GM19240 (cell line): Measurements from ENCODE around the gene PRKAR2B.
"Not testable (repeated sequence)": the region's sequence is repeated elsewhere in the genome, so short reads cannot be mapped to it uniquely, and the experiment has no call there.

ENCODE experiments used
- DNase-seq: peaks from one replicate; pipeline ENCODE4 v3.0.0; 2011; ENCODE audit warnings: low spot score; ENCODE audit not compliant: insufficient read length

Gene PRKAR2B

DNA sequence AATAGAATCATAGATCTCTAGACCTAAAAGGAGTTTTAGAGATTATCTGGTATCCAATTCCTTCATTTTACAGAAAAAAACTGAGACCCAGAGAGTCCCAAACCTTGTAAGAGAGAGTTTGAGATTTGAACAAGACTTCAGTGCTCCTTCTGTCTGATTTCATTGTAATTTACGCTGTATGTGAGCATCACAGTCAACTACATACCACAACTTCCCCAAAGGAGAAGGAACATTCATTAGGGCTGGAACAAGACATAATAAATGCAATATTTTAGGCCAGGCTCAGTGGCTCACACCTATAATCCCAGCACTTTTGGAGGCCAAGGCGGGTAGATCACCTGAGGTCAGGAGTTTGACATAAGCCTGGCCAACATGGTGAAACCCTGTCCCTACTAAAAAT lies 17.3 kb upstream of the PRKAR2B start:
- no peak for DNase-seq

DNA sequence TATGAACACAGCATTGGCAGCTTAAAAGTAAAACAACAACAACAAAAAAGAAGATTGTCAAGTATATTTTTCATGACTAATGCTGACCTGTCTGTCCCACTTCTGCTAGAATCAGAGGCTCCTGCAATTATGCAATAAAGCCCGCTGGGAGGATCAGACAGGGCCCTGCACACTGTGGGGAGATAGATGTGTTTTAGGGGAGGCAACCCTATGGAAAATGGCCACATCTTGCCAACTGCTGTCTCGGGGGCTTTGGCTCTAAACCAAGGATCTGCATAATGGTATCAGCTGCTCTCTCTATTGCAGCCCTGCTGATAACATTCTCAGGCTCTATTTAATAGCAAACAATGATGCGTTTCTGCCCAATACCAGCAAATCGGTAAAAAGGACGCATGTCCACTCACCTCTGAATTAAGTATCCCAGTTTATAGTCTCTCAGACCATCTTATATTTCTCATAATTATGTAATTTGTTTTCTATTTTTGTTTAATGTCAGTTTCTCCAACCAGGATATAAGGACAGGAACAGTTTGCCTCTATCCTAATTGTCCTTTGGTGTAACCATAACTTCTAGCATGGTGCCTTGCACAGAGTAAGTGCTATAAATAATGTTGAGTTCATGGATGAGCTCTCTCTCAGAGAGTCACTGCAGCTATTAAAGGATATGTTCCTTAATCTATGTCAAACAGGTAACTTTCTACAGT lies 15.3 kb upstream of the PRKAR2B start:
- DNase-seq: no peak

GRCh38 chr7:107029764-107030286 lies 14.7 kb upstream of the PRKAR2B start:
- DNase-seq: no peak

DNA sequence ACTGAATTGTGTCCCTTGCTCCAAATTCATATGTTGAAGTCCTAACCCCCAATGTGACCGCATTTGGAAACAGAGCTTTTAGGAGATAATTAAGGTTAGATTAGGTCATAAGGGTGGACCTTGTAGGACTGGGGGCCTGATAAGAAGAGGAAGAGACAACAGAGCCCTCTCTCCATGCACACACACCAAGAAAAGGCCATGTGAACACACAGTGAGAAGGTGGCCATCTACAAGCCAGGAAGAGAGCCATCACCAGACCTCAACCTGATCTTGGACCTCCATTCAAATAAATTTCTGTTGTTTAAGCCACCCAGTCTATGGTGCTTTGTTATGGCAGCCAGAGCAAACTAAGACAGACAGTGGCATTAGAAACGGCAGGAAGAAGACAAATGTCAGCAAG lies 12.5 kb upstream of the PRKAR2B start:
- DNase-seq: no peak

GRCh38 chr7:107032720-107033438 lies 11.6 kb upstream of the PRKAR2B start:
- DNase-seq: no peak

GRCh38 chr7:107034553-107034952 lies 10.0 kb upstream of the PRKAR2B start:
- DNase-seq: no peak

DNA sequence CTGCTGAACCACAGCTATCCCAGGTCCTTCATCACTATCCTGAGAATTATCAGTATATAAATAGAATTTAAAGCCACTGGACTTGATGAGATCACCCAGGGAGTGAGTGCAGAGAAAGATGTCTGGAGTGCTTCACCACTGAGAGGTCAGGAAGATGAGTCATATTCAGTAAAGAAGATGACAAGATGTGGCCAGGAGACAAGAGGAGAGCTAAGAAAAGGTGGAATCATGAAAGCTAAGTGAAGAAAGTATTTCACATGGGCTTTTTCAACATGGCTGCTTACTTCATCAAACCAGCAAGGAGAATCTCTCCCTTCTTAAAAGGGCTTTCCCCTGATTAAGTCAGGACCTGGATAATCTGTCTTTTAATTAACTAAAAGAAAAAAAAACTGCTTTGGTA lies 9.1 kb upstream of the PRKAR2B start:
- no peak for DNase-seq

GRCh38 chr7:107036535-107036934 lies 8.0 kb upstream of the PRKAR2B start:
- DNase-seq: no peak

DNA sequence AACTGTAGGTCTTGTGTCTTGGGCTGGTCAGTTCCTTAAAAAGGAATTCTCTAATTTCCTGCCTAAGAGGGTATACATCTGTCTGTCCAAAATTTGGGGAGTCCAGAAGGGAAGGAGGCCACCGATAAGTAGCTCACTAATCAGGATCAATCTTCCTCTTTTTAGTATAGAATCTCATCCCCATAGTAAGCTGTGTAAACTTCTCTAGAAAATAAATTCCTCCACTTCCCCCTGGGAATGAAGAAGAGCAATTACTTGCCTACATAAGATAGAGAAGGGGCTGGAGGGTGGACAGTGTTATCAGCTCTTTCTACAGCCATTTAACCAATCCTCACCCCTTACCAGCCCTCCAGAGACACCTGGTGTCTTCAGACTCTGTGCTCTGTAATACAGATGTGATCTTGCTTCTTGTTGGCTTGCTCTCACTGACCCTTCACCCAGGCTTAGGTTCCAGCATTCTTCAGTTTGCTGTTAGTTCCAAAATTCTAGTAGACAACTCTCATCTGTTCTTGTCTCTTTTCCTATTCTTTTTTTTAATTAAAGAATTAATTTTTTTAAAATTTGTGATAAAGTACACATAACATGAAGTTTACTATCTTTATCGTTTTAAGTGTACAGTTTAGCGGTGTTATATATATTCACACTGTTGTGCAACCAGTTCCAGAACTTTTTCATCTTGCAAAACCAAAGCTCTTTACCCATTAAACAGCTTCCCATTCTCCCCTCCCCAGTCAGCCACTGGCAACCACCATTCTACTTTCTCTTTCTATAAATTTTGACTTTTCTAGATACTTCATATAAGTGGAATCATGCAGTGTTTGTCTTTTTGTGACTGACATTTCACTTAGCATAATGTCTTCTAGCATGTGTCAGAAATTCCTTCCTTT lies 6.5 kb upstream of the PRKAR2B start:
- DNase-seq: no peak

DNA sequence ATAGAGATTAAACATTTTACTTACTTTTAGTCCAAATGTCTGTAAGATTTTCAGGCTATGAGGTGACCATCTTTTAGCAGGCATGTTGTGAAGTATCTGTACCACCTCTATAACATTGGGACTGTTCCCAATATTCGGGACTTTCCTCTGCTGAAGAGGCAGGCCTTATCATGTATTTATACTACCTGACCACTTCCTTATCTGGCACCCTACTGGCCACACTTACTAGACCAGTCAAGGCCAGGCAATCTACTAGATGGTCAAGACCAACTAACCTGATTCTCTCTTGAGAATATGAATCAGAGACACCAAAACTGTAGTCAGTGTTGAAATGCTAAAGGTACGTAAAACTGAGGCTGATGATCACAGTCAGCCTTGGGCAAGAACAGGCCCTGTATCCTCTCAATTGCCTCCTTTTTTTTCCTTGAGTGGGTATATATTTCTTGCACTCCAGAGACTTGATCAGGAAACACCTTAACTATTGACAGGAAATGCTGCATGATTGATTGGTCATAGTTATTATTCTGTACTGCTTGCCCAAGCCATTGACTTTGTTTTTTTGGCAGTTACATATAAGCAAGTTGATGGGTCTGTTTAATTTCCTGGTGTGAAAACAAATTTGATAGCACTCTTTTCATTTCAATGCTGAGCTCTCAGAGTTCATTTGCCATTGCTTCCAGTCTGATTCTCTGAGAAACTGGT lies 5.2 kb upstream of the PRKAR2B start:
- DNase-seq: no peak

DNA sequence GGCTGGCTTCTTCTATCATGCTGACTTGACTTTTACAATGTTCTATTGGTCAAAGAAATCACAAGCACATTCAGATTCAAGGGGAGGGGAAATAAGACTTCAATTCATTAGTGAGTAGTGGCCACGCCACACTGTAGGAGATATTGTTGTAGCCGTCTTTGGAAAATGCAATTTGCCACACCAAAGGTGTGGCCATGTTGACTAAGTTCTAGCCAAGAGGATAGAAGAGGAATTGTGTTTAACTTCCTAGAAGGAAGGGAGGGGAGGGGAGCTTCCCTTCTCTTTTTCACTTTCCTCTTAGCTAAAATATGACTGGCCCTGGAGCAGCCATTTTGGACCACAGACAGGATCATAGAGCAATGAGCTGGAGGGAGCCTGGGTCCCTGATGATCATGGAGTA lies 3.4 kb upstream of the PRKAR2B start:
- no peak for DNase-seq

- not testable (repeated sequence) for DNase-seq
Measured at GRCh38 chr7:107041764-107042163, 2.7 kb upstream of the PRKAR2B start.

- DNase-seq: not testable (repeated sequence)
Measured at GRCh38 chr7:107042326-107042910, 2.1 kb upstream of the PRKAR2B start.

DNA sequence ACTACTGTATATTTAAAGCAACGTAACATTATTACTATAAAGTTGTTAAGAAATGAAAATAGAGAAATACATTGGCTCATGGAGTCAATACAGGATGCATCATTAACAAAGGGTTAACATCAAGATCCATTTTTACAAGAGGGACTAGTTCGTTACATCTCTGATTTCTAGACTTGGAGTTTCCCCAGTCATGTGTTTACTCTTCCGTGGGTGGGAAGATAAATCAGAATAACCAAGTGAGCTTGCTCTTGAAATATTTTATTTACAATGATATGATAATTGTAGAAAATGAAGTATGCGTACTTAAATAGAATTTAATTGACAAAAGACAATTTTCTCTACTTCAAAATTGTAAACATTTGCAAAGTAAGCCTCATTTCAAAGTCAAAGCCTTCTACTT lies 1.0 kb upstream of the PRKAR2B start:
- DNase-seq: no peak

- no peak for DNase-seq
Measured at GRCh38 chr7:107043921-107044346, 571 bp upstream of the PRKAR2B start.

- DNase-seq: no peak
Measured at GRCh38 chr7:107045195-107045960, 873 bp downstream of the PRKAR2B start.

- no peak for DNase-seq
Measured at GRCh38 chr7:107045980-107046379, 1.5 kb downstream of the PRKAR2B start.

DNA sequence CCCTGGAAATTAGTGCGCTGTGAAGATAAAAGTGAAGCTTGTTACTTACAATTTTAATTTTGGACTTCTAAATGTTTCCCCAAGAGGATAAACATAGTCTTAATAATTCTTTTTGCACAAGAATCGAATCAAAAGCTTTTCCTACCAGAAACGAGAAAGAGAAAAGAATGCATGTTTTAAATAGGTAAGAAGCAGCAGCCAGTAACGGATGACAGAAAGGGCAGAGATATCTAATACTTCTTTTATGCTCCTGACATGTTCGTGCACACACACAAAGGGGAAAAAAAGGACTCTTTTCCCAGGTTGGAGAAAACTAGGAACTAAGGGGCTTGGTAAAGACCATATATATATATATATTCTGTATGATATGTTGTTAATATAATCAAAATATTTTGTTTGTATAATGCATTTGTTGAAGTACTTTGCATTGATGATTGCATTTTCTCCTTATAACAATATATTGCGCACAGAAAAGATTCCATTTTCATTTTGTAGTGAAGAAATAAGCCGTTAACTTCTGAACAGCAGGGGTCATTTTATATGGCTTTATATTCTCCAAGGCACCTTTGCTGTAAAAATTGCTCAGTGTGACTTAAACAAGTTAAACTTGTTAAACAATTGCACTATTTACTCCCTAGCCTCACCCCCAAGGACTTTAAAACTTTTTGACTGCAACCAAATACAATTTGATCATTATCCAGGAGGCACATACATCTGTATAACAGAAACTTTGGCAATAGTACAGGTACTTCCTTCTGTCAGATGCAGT lies 2.2 kb downstream of the PRKAR2B start:
- DNase-seq: no peak
